ENCODE data around the gene ODAD4.
A peak's percentile ranks its signal among the peaks of the same experiment; 100 is the strongest.
"Not testable (repeated sequence)": the region's sequence is repeated elsewhere in the genome, so short reads cannot be mapped to it uniquely, and the experiment has no call there.

ODAD4 gene

GRCh38 chr17:41912925-41913324 is 17.5 kb upstream of the ODAD4 start:
- DNase-seq (ENCODE audit: low read depth) = no peak

GRCh38 chr17:41913798-41914197 is 16.6 kb upstream of the ODAD4 start:
- no peak for DNase-seq (ENCODE audit: low read depth)

- no peak for DNase-seq (ENCODE audit: low read depth)
Observed at GRCh38 chr17:41914358-41914766, 16.1 kb upstream of the ODAD4 start.

GRCh38 chr17:41915020-41915419 is 15.4 kb upstream of the ODAD4 start:
- DNase-seq (ENCODE audit: low read depth) = no peak

- DNase-seq (ENCODE audit: low read depth) = no peak
Observed at GRCh38 chr17:41915566-41915965, 14.9 kb upstream of the ODAD4 start.

- DNase-seq (ENCODE audit: low read depth) = no peak
Observed at GRCh38 chr17:41917192-41917591, 13.2 kb upstream of the ODAD4 start.

GRCh38 chr17:41917679-41918313 is 12.6 kb upstream of the ODAD4 start:
- DNase-seq (ENCODE audit: low read depth) = peak; percentile 27

- peak; percentile 99 for DNase-seq (ENCODE audit: low read depth)
Observed at GRCh38 chr17:41918314-41919164, 11.9 kb upstream of the ODAD4 start, which contains the start of gene ACLY. Gene ACLY, minus strand, starts transcription at chr17:41918951. Its CDS starts 5,078 bp downstream, at chr17:41913873.

- DNase-seq (ENCODE audit: low read depth) = no peak
Observed at GRCh38 chr17:41919165-41919817, 11.1 kb upstream of the ODAD4 start.

- no peak for DNase-seq (ENCODE audit: low read depth)
Observed at GRCh38 chr17:41919840-41920579, 10.4 kb upstream of the ODAD4 start.

- DNase-seq (ENCODE audit: low read depth) = no peak
Observed at GRCh38 chr17:41920580-41920955, 9.8 kb upstream of the ODAD4 start.

GRCh38 chr17:41925991-41926590 is 4.3 kb upstream of the ODAD4 start:
- no peak for DNase-seq (ENCODE audit: low read depth)

- DNase-seq (ENCODE audit: low read depth) = no peak
Observed at GRCh38 chr17:41928693-41929251, 1.6 kb upstream of the ODAD4 start.

- not testable (repeated sequence) for DNase-seq (ENCODE audit: low read depth)
Observed at GRCh38 chr17:41930833-41931156, 378 bp downstream of the ODAD4 start.

GRCh38 chr17:41931715-41932114 is 1.3 kb downstream of the ODAD4 start:
- not testable (repeated sequence) for DNase-seq (ENCODE audit: low read depth)

GRCh38 chr17:41932816-41933389 is 2.5 kb downstream of the ODAD4 start:
- DNase-seq (ENCODE audit: low read depth) = no peak

GRCh38 chr17:41935641-41936040 is 5.2 kb downstream of the ODAD4 start:
- DNase-seq (ENCODE audit: low read depth) = no peak

GRCh38 chr17:41937970-41938954 is 7.8 kb downstream of the ODAD4 start:
- DNase-seq (ENCODE audit: low read depth) = no peak

GRCh38 chr17:41939044-41939692 is 8.8 kb downstream of the ODAD4 start:
- no peak for DNase-seq (ENCODE audit: low read depth)

All from activated T-cell treated with anti-CD3 and anti-CD28 coated beads for 48 hours (primary cell).